ENCODE measurements around the gene PRKN.

- TF ChIP-seq CTCF (IDR thresholded peaks at IDR 0.05; ENCODE audit: low read depth, low read length) (no peak), EZH2phosphoT487 (IDR thresholded peaks at IDR 0.05; ENCODE audit: low read depth) (no peak)
Measured at GRCh38 chr6:162336359-162336758, 391.2 kb downstream of the PRKN start.

All from OCI-LY3 (cell line).